ENCODE data around the gene GALNTL6. TPM values are rescaled to one million over a fixed set of nuclear protein-coding genes. Genes with fewer than 3 reads are reported as not detected.

Gene GALNTL6
- total and polyA plus RNA-seq, 8 donors, result 0.13 to 0.41 (median 0.21) TPM; not detected in 4

DNA sequence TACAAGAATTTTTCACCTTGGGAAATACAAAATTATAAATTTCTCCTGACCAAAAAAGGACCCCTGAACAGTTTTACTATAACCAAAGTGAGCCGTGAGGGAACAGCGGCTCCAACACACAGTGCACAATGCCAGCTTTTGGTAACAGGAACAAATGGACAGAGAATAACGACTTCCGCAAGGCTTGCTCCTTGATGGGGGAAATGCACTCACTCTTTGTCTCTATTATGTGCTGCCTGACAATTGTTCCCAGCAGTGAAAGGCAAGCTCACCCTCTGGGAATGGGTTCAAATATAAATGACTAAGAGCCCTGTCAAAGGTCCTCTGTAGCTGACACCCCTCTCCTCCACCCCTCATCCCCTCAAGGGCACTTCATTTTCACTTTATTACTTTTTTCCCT is 1029.6 kb downstream of the GALNTL6 start:
- DNase-seq, result no peak
- no peak overlapping the region for H3K4me3 ChIP-seq
- H3K27me3 ChIP-seq, result no peaks in the 10 kb centered on the region
- TF ChIP-seq, protein P1, sequence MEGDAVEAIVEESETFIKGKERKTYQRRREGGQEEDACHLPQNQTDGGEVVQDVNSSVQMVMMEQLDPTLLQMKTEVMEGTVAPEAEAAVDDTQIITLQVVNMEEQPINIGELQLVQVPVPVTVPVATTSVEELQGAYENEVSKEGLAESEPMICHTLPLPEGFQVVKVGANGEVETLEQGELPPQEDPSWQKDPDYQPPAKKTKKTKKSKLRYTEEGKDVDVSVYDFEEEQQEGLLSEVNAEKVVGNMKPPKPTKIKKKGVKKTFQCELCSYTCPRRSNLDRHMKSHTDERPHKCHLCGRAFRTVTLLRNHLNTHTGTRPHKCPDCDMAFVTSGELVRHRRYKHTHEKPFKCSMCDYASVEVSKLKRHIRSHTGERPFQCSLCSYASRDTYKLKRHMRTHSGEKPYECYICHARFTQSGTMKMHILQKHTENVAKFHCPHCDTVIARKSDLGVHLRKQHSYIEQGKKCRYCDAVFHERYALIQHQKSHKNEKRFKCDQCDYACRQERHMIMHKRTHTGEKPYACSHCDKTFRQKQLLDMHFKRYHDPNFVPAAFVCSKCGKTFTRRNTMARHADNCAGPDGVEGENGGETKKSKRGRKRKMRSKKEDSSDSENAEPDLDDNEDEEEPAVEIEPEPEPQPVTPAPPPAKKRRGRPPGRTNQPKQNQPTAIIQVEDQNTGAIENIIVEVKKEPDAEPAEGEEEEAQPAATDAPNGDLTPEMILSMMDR (IDR thresholded peaks at IDR 0.05), result no peak
- 90 to 92% methylated on average over 4 of the region's 4 CpGs for WGBS, 2 donors
- no peak for FAIRE-seq
- no peak for ATAC-seq
- no peak overlapping the region for H3K27ac ChIP-seq
- H3K36me3 ChIP-seq, result no peaks in the 10 kb centered on the region
- no peaks in the 10 kb centered on the region for H3K9me3 ChIP-seq
- intact Hi-C loops (cut with DNase I), result no loop called here
- no peaks in the 10 kb centered on the region for H3K4me1 ChIP-seq

DNA sequence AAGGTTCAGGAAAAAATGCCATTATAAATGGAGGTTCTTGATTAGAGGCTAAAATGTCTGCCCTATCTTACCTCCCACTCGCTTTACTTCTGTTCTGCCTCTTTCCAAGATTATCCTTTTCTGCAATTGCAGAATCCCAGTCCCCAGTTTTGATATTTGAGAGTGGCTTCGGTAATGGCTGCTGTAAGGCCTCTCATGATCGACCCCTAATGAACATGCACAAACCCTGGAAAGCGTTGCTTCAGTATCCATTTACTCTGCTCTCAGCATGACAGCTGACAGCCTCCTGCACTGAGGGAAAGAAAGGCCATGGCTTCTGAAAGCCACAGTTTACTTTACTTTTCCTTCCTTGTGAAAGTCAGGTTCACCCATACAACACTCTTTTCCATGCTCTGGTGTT is 1030.0 kb downstream of the GALNTL6 start:
- ATAC-seq (no peak), DNase-seq (no peak), FAIRE-seq (no peak)
- Histone ChIP-seq H3K27ac (no peak overlapping the region), H3K9me3 (no peaks in the 10 kb centered on the region), H3K4me1 (no peaks in the 10 kb centered on the region), H3K4me3 (no peak overlapping the region), H3K36me3 (no peaks in the 10 kb centered on the region), H3K27me3 (no peaks in the 10 kb centered on the region)
- TF ChIP-seq, protein P1 (IDR thresholded peaks at IDR 0.05), result no peak
- 61 to 78% methylated on average over 4 of the region's 4 CpGs for WGBS, 2 donors
- intact Hi-C loops (cut with DNase I), result no loop called here

DNA sequence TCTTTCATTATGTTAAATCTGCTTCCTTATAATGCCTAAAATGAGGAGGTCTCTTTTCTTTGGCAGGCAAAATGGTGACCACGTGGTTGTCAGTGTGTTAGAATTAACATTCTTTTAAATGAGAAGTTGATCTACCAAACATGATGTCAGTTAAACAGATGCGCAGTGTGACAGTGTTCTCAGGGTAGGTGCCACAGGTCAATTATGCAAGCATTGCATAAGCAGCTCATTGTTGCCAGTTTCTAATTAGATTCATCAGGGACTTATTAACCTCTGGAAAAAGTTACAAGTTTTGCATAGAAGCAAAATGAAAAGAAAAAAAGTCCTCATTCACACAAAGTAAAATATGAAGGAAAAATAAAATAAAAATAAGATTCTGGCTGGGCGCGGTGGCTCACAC is 1031.4 kb downstream of the GALNTL6 start:
- H3K36me3 ChIP-seq, result no peaks in the 10 kb centered on the region
- H3K27me3 ChIP-seq, result no peaks in the 10 kb centered on the region
- H3K4me1 ChIP-seq, result no peaks in the 10 kb centered on the region
- H3K4me3 ChIP-seq, result no peak overlapping the region
- ATAC-seq, result no peak
- DNase-seq, result no peak
- TF ChIP-seq, protein P1 (IDR thresholded peaks at IDR 0.05), result no peak
- no peaks in the 10 kb centered on the region for H3K9me3 ChIP-seq
- intact Hi-C loops (cut with DNase I), result no loop called here
- WGBS, 2 donors, result 80 to 88% methylated on average over 4 of the region's 4 CpGs
- H3K27ac ChIP-seq, result no peak overlapping the region
- no peak for FAIRE-seq

DNA sequence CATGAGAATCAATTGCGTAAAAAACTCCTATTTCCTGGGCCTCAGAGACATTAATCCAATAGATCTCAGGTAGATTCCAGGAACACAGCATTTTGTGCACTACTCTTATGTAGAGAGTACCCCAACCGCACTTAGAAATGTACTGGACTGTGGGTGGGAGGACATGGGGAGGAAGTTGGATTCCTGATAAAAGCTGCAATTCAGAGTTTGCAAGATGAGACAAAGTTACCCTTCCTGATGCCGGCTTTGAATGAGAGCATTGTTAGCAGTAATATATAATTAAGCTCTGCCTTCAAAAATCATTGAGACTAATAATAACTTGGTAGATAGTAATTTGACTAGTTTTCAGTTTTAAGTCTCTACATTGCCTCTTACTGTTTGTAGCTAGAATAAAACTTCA is 1032.1 kb downstream of the GALNTL6 start:
- DNase-seq (no peak), FAIRE-seq (no peak), ATAC-seq (no peak)
- intact Hi-C loops (cut with DNase I), result no loop called here
- 70 to 74% methylated on average over 3 of the region's 3 CpGs for WGBS, 2 donors
- TF ChIP-seq, protein P1 (IDR thresholded peaks at IDR 0.05), result no peak
- Histone ChIP-seq H3K36me3 (no peaks in the 10 kb centered on the region), H3K9me3 (no peaks in the 10 kb centered on the region), H3K27ac (no peak overlapping the region), H3K4me1 (no peaks in the 10 kb centered on the region), H3K27me3 (no peaks in the 10 kb centered on the region), H3K4me3 (no peak overlapping the region)

DNA sequence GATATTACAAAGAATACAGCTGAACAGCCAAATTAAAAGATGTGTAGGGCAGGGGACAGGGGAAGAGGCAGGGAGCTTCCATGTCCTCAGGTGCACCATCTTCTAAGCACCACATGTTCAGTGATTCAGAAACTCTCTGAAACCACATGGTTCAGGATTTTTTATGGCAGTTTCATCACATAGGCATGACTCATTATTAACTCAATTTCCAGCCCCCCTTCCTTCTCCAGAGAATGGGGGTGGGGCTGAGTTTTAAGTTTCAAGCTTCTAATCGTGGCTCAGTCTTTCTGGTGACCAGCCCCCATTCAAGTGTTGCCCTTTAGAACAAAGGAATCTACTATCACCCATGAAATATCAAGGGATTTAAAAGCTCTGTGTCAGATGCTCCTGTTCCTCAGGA is 1037.6 kb downstream of the GALNTL6 start:
- Histone ChIP-seq H3K9me3 (no peaks in the 10 kb centered on the region), H3K27me3 (no peaks in the 10 kb centered on the region), H3K4me3 (no peak overlapping the region), H3K27ac (no peak overlapping the region), H3K4me1 (no peaks in the 10 kb centered on the region), H3K36me3 (no peaks in the 10 kb centered on the region)
- TF ChIP-seq, protein P1 (IDR thresholded peaks at IDR 0.05), result no peak
- 59 to 63% methylated on average over 1 of the region's 1 CpG for WGBS, 2 donors
- DNase-seq, result no peak
- intact Hi-C loops (cut with DNase I), result no loop called here
- FAIRE-seq, result no peak
- ATAC-seq, result peak in 1 of 4 donors; percentile 32

Measured in pancreas (tissue), 10 donors.